ENCODE data around the gene RPS21. TPM values are rescaled to one million over a fixed set of nuclear protein-coding genes. Genes with fewer than 3 reads are reported as not detected.

The RPS21 gene
- polyA plus RNA-seq, 1 donor from 2014 or later = 1,633 TPM

DNA sequence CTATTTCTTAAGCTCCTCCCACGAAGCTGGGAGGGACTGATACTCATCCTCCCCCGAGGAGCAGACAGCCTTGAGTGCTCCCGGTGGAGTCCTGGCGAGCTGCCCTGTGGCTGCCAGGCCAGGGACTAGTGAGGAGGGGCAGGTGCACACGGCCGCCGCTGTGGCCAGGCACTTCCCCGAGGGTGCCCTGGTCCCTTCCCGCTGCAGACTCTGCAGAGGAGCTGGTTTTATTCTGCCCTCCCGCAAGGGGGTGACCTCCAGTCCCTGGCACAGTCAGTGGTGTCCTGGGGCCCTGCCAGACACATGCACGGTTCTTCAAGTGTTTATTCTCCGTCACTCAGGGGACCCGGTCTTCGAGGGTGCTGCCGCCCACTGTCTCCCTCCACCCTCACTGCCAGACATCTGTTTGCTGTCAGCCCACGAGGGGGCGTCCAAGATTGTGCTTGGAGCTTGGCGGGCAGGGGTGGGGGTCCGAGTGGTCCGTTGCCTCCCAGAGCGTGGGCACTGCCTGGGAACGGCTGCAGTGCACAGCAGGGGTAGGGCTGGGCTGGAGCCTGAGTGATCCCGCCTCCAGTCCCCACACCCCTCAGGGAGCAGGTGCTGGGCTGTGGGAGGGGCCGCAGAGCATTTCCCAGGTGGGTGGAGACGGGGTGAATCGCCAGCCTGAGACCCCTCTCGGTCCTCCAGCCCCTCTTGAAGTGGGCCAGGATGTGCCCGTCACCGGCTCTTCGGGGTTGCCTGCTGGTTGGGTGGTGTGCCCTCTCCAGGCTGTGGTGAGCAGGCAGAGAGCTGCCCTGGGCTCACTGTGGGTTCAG is 23.2 kb downstream of the RPS21 start:
- no peak for TF ChIP-seq MXI1 (conservative IDR thresholded peaks at IDR 0.05; ENCODE audit: poor library complexity, severe bottlenecking)
- TF ChIP-seq, protein P1, sequence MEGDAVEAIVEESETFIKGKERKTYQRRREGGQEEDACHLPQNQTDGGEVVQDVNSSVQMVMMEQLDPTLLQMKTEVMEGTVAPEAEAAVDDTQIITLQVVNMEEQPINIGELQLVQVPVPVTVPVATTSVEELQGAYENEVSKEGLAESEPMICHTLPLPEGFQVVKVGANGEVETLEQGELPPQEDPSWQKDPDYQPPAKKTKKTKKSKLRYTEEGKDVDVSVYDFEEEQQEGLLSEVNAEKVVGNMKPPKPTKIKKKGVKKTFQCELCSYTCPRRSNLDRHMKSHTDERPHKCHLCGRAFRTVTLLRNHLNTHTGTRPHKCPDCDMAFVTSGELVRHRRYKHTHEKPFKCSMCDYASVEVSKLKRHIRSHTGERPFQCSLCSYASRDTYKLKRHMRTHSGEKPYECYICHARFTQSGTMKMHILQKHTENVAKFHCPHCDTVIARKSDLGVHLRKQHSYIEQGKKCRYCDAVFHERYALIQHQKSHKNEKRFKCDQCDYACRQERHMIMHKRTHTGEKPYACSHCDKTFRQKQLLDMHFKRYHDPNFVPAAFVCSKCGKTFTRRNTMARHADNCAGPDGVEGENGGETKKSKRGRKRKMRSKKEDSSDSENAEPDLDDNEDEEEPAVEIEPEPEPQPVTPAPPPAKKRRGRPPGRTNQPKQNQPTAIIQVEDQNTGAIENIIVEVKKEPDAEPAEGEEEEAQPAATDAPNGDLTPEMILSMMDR (IDR thresholded peaks at IDR 0.05; ENCODE audit: poor library complexity, severe bottlenecking) = peak; percentile 76
- TF ChIP-seq RAD21 (conservative IDR thresholded peaks at IDR 0.05) = peak; percentile 76
- no peak for TF ChIP-seq EP300 (conservative IDR thresholded peaks at IDR 0.05; ENCODE audit: poor library complexity, severe bottlenecking)
- TF ChIP-seq TAF1 (IDR thresholded peaks at IDR 0.05; ENCODE audit: low read depth) = no peak
- TF ChIP-seq SMC3 (conservative IDR thresholded peaks at IDR 0.05; ENCODE audit: poor library complexity) = peak; percentile 81
- Histone ChIP-seq H2AFZ (ENCODE audit: low read depth, low read length) (no peak overlapping the region), H4K20me1 (ENCODE audit: insufficient read depth) (no peaks in the 10 kb centered on the region), H3K4me2 (ENCODE audit: low read length) (no peak overlapping the region), H3F3A (ENCODE audit: insufficient read depth, low read length, poor library complexity, severe bottlenecking) (no peaks in the 10 kb centered on the region), H3K36me3 (ENCODE audit: insufficient read depth, low read length) (no peaks in the 10 kb centered on the region), H3K4me3 (ENCODE audit: low read length) (no peak overlapping the region), H3K9ac (ENCODE audit: low read length) (no peak overlapping the region), H3K9me2 (ENCODE audit: insufficient read depth, low read length) (no peaks in the 10 kb centered on the region), H3K9me3 (ENCODE audit: low read length) (no peaks in the 10 kb centered on the region), H3K27me3 (ENCODE audit: insufficient read depth, low read depth, low read length) (no peaks in the 10 kb centered on the region), H3K27ac (ENCODE audit: low read length) (no peak overlapping the region), H3K79me2 (replicated peaks; ENCODE audit: insufficient read depth, low read length) (peaks cover 9% of the 10 kb centered on the region)

DNA sequence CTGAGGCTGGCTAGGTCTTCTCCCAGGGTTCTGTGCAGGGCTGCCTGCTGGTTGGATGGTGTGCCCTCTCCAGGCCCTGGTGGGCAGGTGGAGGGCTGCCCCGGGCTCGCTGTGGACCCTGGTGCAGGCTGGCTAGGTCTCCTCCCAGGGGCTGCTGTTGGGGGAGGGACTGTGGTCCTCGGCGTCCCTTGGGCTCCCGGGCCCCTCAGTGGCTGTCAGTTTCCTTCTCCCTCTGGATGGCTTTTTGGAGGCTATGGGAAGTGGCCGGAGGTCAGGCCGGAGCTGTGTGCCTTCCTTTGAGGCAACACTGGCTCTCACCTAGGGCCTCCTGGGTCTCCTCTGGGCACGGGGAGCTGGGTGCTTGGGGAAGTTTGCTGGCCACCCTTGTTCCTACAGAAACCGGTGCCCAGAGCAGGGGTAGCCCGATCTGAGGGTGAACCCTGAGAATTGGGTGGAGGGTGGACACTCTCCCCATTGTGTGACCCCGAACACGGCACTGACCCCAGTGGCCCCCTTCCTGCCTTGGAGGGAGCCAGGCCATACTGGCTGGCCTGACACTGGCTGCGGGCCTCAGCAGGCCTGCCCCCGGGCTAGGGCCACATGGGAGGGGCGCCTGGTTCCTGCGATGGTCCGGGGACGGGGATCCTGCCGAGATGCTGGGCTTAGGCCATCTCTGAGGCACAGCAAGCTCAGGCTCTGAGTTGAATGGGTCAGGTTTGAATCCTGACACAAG is 24.0 kb downstream of the RPS21 start:
- no peak overlapping the region for H3K4me3 ChIP-seq (ENCODE audit: low read length)
- TF ChIP-seq MXI1 (conservative IDR thresholded peaks at IDR 0.05; ENCODE audit: poor library complexity, severe bottlenecking) (no peak), RAD21 (conservative IDR thresholded peaks at IDR 0.05) (no peak), EP300 (conservative IDR thresholded peaks at IDR 0.05; ENCODE audit: poor library complexity, severe bottlenecking) (no peak), EZH2 (IDR thresholded peaks at IDR 0.05; ENCODE audit: borderline replicate concordance, insufficient read depth, low read length, poor library complexity, severe bottlenecking) (no peak), POLR2AphosphoS5 (IDR thresholded peaks at IDR 0.05) (no peak), TAF1 (IDR thresholded peaks at IDR 0.05; ENCODE audit: low read depth) (no peak), SMC3 (conservative IDR thresholded peaks at IDR 0.05; ENCODE audit: poor library complexity) (no peak)
- TF ChIP-seq, protein P2, sequence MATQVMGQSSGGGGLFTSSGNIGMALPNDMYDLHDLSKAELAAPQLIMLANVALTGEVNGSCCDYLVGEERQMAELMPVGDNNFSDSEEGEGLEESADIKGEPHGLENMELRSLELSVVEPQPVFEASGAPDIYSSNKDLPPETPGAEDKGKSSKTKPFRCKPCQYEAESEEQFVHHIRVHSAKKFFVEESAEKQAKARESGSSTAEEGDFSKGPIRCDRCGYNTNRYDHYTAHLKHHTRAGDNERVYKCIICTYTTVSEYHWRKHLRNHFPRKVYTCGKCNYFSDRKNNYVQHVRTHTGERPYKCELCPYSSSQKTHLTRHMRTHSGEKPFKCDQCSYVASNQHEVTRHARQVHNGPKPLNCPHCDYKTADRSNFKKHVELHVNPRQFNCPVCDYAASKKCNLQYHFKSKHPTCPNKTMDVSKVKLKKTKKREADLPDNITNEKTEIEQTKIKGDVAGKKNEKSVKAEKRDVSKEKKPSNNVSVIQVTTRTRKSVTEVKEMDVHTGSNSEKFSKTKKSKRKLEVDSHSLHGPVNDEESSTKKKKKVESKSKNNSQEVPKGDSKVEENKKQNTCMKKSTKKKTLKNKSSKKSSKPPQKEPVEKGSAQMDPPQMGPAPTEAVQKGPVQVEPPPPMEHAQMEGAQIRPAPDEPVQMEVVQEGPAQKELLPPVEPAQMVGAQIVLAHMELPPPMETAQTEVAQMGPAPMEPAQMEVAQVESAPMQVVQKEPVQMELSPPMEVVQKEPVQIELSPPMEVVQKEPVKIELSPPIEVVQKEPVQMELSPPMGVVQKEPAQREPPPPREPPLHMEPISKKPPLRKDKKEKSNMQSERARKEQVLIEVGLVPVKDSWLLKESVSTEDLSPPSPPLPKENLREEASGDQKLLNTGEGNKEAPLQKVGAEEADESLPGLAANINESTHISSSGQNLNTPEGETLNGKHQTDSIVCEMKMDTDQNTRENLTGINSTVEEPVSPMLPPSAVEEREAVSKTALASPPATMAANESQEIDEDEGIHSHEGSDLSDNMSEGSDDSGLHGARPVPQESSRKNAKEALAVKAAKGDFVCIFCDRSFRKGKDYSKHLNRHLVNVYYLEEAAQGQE (IDR thresholded peaks at IDR 0.05; ENCODE audit: borderline replicate concordance) = no peak
- TF ChIP-seq, protein P1 (IDR thresholded peaks at IDR 0.05; ENCODE audit: poor library complexity, severe bottlenecking) = no peak

More for the DNA sequence above, 24.0 kb downstream of the RPS21 start:
- Histone ChIP-seq H3K27ac (ENCODE audit: low read length) (no peak overlapping the region), H3K36me3 (ENCODE audit: insufficient read depth, low read length) (no peaks in the 10 kb centered on the region), H3F3A (ENCODE audit: insufficient read depth, low read length, poor library complexity, severe bottlenecking) (no peaks in the 10 kb centered on the region), H3K4me2 (ENCODE audit: low read length) (no peak overlapping the region), H3K79me2 (replicated peaks; ENCODE audit: insufficient read depth, low read length) (peaks cover 8% of the 10 kb centered on the region), H3K9me3 (ENCODE audit: low read length) (no peaks in the 10 kb centered on the region), H4K20me1 (ENCODE audit: insufficient read depth) (no peaks in the 10 kb centered on the region), H2AFZ (ENCODE audit: low read depth, low read length) (no peak overlapping the region), H3K27me3 (ENCODE audit: insufficient read depth, low read depth, low read length) (no peaks in the 10 kb centered on the region), H3K9me2 (ENCODE audit: insufficient read depth, low read length) (no peaks in the 10 kb centered on the region), H3K9ac (ENCODE audit: low read length) (no peak overlapping the region)

Measured in neural cell (in vitro differentiated cells).